IMR-90 (cell line): ENCODE data around the gene NME4. TPM values are rescaled to one million over a fixed set of nuclear protein-coding genes. Genes with fewer than 3 reads are reported as not detected.

ENCODE experiments used
- ATAC-seq: fragments of 200-7000 bp; cut with Tn5 transposase; 2 replicates; pipeline ENCODE4 v1.9.1; 2020; ENCODE audit warnings: low read depth, mild to moderate bottlenecking, moderate library complexity
- BruUV-seq: library from RNA; stranded (reverse); fragments of 400-500 nt; replicated peaks from 2 replicates; lab custom pipeline; 2021; lab: Mats Ljungman, UMichigan
- CTCF ChIA-PET: fragments of 300-600 bp; formaldehyde crosslinking; extraction: SDS; loops from one replicate; lab custom pipeline; 2021; ENCODE audit warnings: antibody characterized with exemption; lab: Yijun Ruan, JAX
- POLR2A ChIA-PET: fragments of 300-600 bp; sonication (Branson Sonifier 250); formaldehyde crosslinking; loops from one replicate; lab custom pipeline; 2022; ENCODE audit warnings: antibody characterized with exemption; ENCODE audit not compliant: unreplicated experiment; lab: Charles Lee
- DNase-seq: peaks from one replicate; pipeline ENCODE4 v3.0.0; 2013
- H2AFZ ChIP-seq: replicated peaks from 2 replicates; pipeline ENCODE3; 2013; ENCODE audit warnings: low read length, mild to moderate bottlenecking; ENCODE audit not compliant: poor library complexity
- H2AK5ac ChIP-seq: 2 replicates; pipeline ENCODE4 v1.6.1; 2013; ENCODE audit warnings: low read depth, low read length, inconsistent platforms
- H2AK9ac ChIP-seq: replicated peaks from 2 replicates; pipeline ENCODE3; 2013; ENCODE audit warnings: mild to moderate bottlenecking, low read depth, low read length, moderate library complexity; ENCODE audit not compliant: poor library complexity
- H2BK120ac ChIP-seq: 2 replicates; pipeline ENCODE4 v1.6.1; 2013; ENCODE audit warnings: low read depth, low read length, inconsistent platforms
- H2BK15ac ChIP-seq: 3 replicates; pipeline ENCODE4 v1.6.1; 2013; ENCODE audit warnings: low read depth, low read length, inconsistent platforms
- H2BK20ac ChIP-seq: 2 replicates; pipeline ENCODE4 v1.6.1; 2013; ENCODE audit warnings: low read depth, mild to moderate bottlenecking, inconsistent platforms, low read length, moderate library complexity
- H2BK5ac ChIP-seq: 2 replicates; pipeline ENCODE4 v1.6.1; 2013; ENCODE audit warnings: mild to moderate bottlenecking, low read depth, low read length, inconsistent platforms; ENCODE audit not compliant: poor library complexity, severe bottlenecking
- H3K14ac ChIP-seq: replicated peaks from 2 replicates; pipeline ENCODE4 v1.6.1; 2013; ENCODE audit warnings: low read depth, low read length, inconsistent platforms
- H3K18ac ChIP-seq: 2 replicates; pipeline ENCODE4 v1.6.1; 2013; ENCODE audit warnings: low read depth, low read length, control low read depth
- H3K23ac ChIP-seq: 2 replicates; pipeline ENCODE4 v1.6.1; 2013; ENCODE audit warnings: low read depth, low read length, inconsistent platforms
- H3K27ac ChIP-seq: 2 replicates; pipeline ENCODE4 v1.5.1; 2013; ENCODE audit warnings: mild to moderate bottlenecking, control low read depth, low read length; ENCODE audit not compliant: insufficient read depth
- H3K27me3 ChIP-seq: 2 replicates; pipeline ENCODE4 v1.6.1; 2013; ENCODE audit warnings: low read length; ENCODE audit not compliant: control insufficient read depth, insufficient read depth
- H3K36me3 ChIP-seq: 2 replicates; pipeline ENCODE4 v1.6.1; 2013; ENCODE audit warnings: low read length, mixed read lengths; ENCODE audit not compliant: control insufficient read depth, insufficient read depth
- H3K4ac ChIP-seq: 2 replicates; pipeline ENCODE4 v1.6.1; 2013; ENCODE audit warnings: low read depth, low read length, inconsistent platforms
- H3K4me1 ChIP-seq: 2 replicates; pipeline ENCODE4 v1.6.1; 2013; ENCODE audit warnings: low read length, mixed read lengths; ENCODE audit not compliant: control insufficient read depth, insufficient read depth
- H3K4me2 ChIP-seq: 2 replicates; pipeline ENCODE4 v1.6.1; 2013; ENCODE audit warnings: low read depth, mild to moderate bottlenecking, control low read depth, low read length, moderate library complexity
- H3K4me3 ChIP-seq: 2 replicates; pipeline ENCODE4 v1.5.1; 2013; ENCODE audit warnings: low read depth, mild to moderate bottlenecking, control low read depth, low read length, moderate library complexity; ENCODE audit not compliant: insufficient read depth
- H3K56ac ChIP-seq: 2 replicates; pipeline ENCODE4 v1.6.1; 2013; ENCODE audit warnings: low read length, inconsistent platforms; ENCODE audit not compliant: insufficient read depth; ENCODE audit errors: extremely low read depth
- H3K79me1 ChIP-seq, 2 experiments: 2 replicates each; pipeline ENCODE4 v1.6.1; 2013; ENCODE audit warnings: low read length in 2 of 2, inconsistent platforms in 1 of 2, low read depth in 1 of 2
- H3K9ac ChIP-seq: 2 replicates; pipeline ENCODE4 v1.6.1; 2013; ENCODE audit warnings: low read depth, low read length, control low read depth
- H3K9me1 ChIP-seq: 2 replicates; pipeline ENCODE4 v1.6.1; 2013; ENCODE audit warnings: low read length, inconsistent platforms; ENCODE audit not compliant: insufficient read depth
- H3K9me3 ChIP-seq: 2 replicates; pipeline ENCODE4 v1.6.1; 2013; ENCODE audit warnings: low read length; ENCODE audit not compliant: control insufficient read depth, insufficient read depth
- H4K20me1 ChIP-seq: 2 replicates; pipeline ENCODE4 v1.6.1; 2013; ENCODE audit warnings: low read length, inconsistent platforms; ENCODE audit not compliant: insufficient read depth
- H4K5ac ChIP-seq: 2 replicates; pipeline ENCODE4 v1.6.1; 2013; ENCODE audit warnings: mild to moderate bottlenecking, low read depth, low read length, control low read depth
- H4K8ac ChIP-seq, 2 experiments: 2 replicates each; pipeline ENCODE4 v1.6.1; 2013; ENCODE audit warnings: low read depth in 2 of 2, low read length in 2 of 2, control low read depth in 1 of 2, inconsistent platforms in 1 of 2
- H4K91ac ChIP-seq: 2 replicates; pipeline ENCODE4 v1.6.1; 2013; ENCODE audit warnings: low read depth, low read length, inconsistent platforms; ENCODE audit not compliant: insufficient read depth
- BHLHE40 ChIP-seq: fragments of 150-350 bp; IDR thresholded peaks from 2 replicates; pipeline ENCODE4 v1.6.1; 2016; ENCODE audit warnings: mild to moderate bottlenecking, low read depth, low read length
- CEBPB ChIP-seq: IDR thresholded peaks from 2 replicates; pipeline ENCODE4 v1.6.1; 2012; ENCODE audit warnings: low read depth, low read length, improper control_type of control experiment
- CHD1 ChIP-seq: IDR thresholded peaks from 2 replicates; pipeline ENCODE4 v1.6.1; 2012; ENCODE audit warnings: low read depth, low read length, improper control_type of control experiment
- ELK1 ChIP-seq: fragments of 150-350 bp; IDR thresholded peaks from 2 replicates; pipeline ENCODE4 v1.6.1; 2016; ENCODE audit warnings: low read depth, mild to moderate bottlenecking, low read length, moderate library complexity, borderline replicate concordance
- MAFK ChIP-seq: IDR thresholded peaks from 2 replicates; pipeline ENCODE4 v1.6.1; 2012; ENCODE audit warnings: low read depth, low read length, improper control_type of control experiment
- MAZ ChIP-seq: IDR thresholded peaks from 2 replicates; pipeline ENCODE4 v1.6.1; 2012; ENCODE audit warnings: low read depth, mild to moderate bottlenecking, low read length, improper control_type of control experiment, moderate library complexity, borderline replicate concordance
- NFE2L2 ChIP-seq: fragments of 150-350 bp; IDR thresholded peaks from 2 replicates; pipeline ENCODE4 v1.6.1; 2016; ENCODE audit warnings: low read depth, mild to moderate bottlenecking, low read length
- POLR2A ChIP-seq: IDR thresholded peaks from 2 replicates; pipeline ENCODE4 v1.6.1; 2012; ENCODE audit warnings: mild to moderate bottlenecking, low read depth, low read length
- RAD21 ChIP-seq: IDR thresholded peaks from 2 replicates; pipeline ENCODE4 v1.6.1; 2012; ENCODE audit warnings: low read length, improper control_type of control experiment
- RCOR1 ChIP-seq: IDR thresholded peaks from 2 replicates; pipeline ENCODE4 v1.6.1; 2012; ENCODE audit warnings: mild to moderate bottlenecking, low read length, improper control_type of control experiment; ENCODE audit not compliant: insufficient replicate concordance
- RFX5 ChIP-seq: IDR thresholded peaks from 2 replicates; pipeline ENCODE4 v1.8.0; 2012; ENCODE audit warnings: low read depth, mild to moderate bottlenecking, low read length, moderate library complexity
- SMC3 ChIP-seq: fragments of 150-350 bp; IDR thresholded peaks from 2 replicates; pipeline ENCODE4 v1.6.1; 2016; ENCODE audit warnings: low read depth, mild to moderate bottlenecking, antibody characterized with exemption, low read length, moderate library complexity
- WGBS, 2 experiments: methylation state at CpG; one replicate each; pipeline versions ENCODE4 v1.1.5 to v1.1.7; 2013; ENCODE audit warnings: missing lambda C conversion rate in 2 of 2; ENCODE audit not compliant: insufficient read length in 1 of 2; ENCODE audit errors: extremely low coverage in 2 of 2; 5-methylcytosine and 5-hydroxymethylcytosine counted together
- dilution Hi-C: fragments of 300-500 bp; cut with HindIII; formaldehyde crosslinking; loops from one replicate; pipeline ENCODE4 v1.14.3; 2018; ENCODE audit warnings: low sequenced_read_pairs; ENCODE audit not compliant: unreplicated experiment
- in situ Hi-C: fragments of 300-500 bp; cut with MboI; formaldehyde crosslinking; loops from 3 replicates; pipeline ENCODE4 v1.14.3; 2019; ENCODE audit warnings: low sequenced_read_pairs, inconsistent platforms, mixed read lengths
- intact Hi-C: fragments of 100-400 bp; cut with micrococcal nuclease; formaldehyde crosslinking; loops from 2 replicates; pipeline ENCODE4 v1.10.0; 2022
- polyA plus RNA-seq, 3 experiments: library from polyadenylated mRNA; depleted of rRNA; stranded (reverse); fragments of >200 nt; gene quantifications; 2 replicates each; pipeline ENCODE4 v1.2.3, GENCODE V29; 2012; ENCODE audit warnings: low replicate concordance in 1 of 3
- total RNA-seq: library from RNA; depleted of rRNA; stranded (reverse); fragments of >200 nt; gene quantifications from 2 replicates; pipeline ENCODE4 v1.2.3, GENCODE V29; 2012
- TF ChIP-seq, protein P1 (sequence below): conservative IDR thresholded peaks from 2 replicates; pipeline ENCODE4 v1.5.1; 2012; ENCODE audit warnings: mild to moderate bottlenecking, low read depth, low read length, improper control_type of control experiment

NME4 gene
- total and polyA plus RNA-seq, 2 of the 4 experiments (the other 2 are of a cell fraction), result 124 to 288 TPM

GRCh38 chr16:356741-357140, 40.3 kb upstream of the NME4 start:
- Histone ChIP-seq H4K5ac (no peak overlapping the region), H4K91ac (no peak overlapping the region), H3K9me1 (0 out of 2 replicates have a peak, but pooled peaks cover 3% of the 10 kb centered on the region), H2BK20ac (no peak overlapping the region), H3K9me3 (no peaks in the 10 kb centered on the region), H3K27ac (no peak overlapping the region), H3K14ac (no peak overlapping the region), H2AK5ac (no peak overlapping the region), H3K56ac (no peak overlapping the region), H3K27me3 (no peaks in the 10 kb centered on the region), H3K4me3 (no peak overlapping the region), H3K9ac (no peak overlapping the region), H3K4ac (no peak overlapping the region), H3K4me1 (peaks cover 3% of the 10 kb centered on the region; the same call in 1 of the 2 replicates), H4K20me1 (no peaks in the 10 kb centered on the region), H2BK5ac (no peak overlapping the region), H3K4me2 (no peak overlapping the region), H4K8ac (no peak overlapping the region), H3K18ac (no peak overlapping the region), H3K23ac (no peak overlapping the region), H3K79me1 (peaks cover 1 to 2% of the 10 kb centered on the region in 2 experiments; a peak in 2 of 4 replicates), H2AFZ (no peak overlapping the region), H2AK9ac (peak overlapping the region; percentile 50), H2BK120ac (no peak overlapping the region), H3K36me3 (no peaks in the 10 kb centered on the region), H2BK15ac (no peak overlapping the region)
- ChIA-PET POLR2A (no interaction called here), CTCF (no interaction called here)
- TF ChIP-seq CEBPB (no peak), RFX5 (no peak), POLR2A (no peak), CHD1 (no peak), SMC3 (no peak), BHLHE40 (no peak), ELK1 (no peak), RAD21 (no peak), MAZ (no peak), MAFK (no peak), RCOR1 (no peak), NFE2L2 (no peak)
- TF ChIP-seq, protein P1, sequence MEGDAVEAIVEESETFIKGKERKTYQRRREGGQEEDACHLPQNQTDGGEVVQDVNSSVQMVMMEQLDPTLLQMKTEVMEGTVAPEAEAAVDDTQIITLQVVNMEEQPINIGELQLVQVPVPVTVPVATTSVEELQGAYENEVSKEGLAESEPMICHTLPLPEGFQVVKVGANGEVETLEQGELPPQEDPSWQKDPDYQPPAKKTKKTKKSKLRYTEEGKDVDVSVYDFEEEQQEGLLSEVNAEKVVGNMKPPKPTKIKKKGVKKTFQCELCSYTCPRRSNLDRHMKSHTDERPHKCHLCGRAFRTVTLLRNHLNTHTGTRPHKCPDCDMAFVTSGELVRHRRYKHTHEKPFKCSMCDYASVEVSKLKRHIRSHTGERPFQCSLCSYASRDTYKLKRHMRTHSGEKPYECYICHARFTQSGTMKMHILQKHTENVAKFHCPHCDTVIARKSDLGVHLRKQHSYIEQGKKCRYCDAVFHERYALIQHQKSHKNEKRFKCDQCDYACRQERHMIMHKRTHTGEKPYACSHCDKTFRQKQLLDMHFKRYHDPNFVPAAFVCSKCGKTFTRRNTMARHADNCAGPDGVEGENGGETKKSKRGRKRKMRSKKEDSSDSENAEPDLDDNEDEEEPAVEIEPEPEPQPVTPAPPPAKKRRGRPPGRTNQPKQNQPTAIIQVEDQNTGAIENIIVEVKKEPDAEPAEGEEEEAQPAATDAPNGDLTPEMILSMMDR, result no peak
- BruUV-seq, result no TSS peak
- no CpG with 5 or more reads among the region's 12 CpGs for WGBS, 2 experiments
- intact Hi-C loops (no loop called here), dilution Hi-C loops (no loop called here), in situ Hi-C loops (no loop called here)
- no peak for DNase-seq
- no peak for ATAC-seq
